HG03045 (cell line): ENCODE data around the gene UHMK1.
A peak's percentile ranks its signal among the peaks of the same experiment; 100 is the strongest.

Experiments used
- ATAC-seq: cut with Tn5 transposase; IDR thresholded peaks from one replicate; pipeline ENCODE4 v1.9.1; 2021; ENCODE audit warnings: mild to moderate bottlenecking, moderate library complexity; ENCODE audit not compliant: unreplicated experiment

The UHMK1 gene

DNA sequence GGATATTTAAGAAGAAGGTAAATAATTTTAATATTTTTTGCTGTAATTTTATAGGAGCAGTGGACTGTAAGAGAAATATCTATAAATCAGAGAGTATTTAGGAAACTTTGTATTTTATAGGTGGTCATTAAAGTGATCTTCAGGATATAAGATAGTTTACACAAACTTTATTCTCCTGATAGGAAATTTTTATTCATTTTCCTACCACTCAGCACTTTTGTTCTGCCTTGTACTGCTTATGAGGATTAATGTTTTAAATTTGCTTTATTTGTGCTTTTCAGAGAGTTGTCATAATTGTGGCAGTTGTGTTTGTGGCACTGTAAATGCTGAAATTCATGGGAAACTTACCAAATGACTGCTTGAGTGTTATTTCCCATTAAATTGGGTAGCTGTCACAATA lies 29.7 kb downstream of the UHMK1 start:
- no peak for ATAC-seq

DNA sequence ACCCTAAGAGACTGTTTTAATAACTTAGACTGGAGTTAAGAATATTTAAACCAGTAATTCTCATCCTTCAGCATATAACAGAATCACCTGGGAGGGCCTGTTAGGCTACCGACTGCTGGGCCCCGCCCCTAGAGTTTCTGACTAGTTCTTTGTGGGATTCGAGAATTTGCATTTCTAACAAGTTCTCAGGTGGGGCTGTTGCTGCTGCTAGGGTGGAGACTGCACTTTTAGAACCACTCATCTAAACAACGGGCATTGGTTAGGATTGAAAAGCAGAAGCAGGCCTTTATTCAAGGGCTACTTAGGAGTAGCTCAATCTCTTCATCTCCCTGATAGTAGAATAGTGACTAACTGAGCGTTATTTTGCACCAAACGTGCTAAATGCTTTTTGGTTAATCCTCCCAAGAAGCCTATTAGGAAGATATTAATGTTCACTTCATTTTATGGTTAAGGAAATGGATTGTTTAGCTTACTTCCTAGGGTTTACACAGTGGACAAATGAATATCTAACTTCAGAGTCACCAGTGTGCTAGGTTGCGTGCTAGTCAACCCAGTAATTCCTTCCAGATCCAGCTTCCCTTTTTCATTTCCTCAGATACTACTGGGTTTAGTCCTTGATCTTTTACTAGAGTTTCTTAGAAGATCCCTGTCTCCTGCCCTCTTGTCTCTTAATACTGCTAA lies 32.8 kb downstream of the UHMK1 start:
- ATAC-seq, result peak; percentile 94

DNA sequence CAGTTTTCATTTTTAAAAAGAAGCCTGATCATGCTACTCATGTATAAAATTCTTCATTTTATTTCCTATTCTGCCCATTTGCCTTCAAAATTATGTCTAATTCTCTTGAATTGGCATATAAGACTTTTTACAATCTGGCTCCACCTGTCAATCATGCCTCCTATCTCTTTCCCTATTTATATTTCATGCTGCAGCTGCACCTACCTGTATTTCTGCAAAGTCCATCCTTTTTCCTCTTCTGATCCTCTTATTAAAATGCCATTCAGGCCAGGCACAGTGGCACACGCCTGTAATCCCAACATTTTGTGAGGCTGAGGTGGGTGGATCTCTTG lies 33.3 kb downstream of the UHMK1 start:
- no peak for ATAC-seq

DNA sequence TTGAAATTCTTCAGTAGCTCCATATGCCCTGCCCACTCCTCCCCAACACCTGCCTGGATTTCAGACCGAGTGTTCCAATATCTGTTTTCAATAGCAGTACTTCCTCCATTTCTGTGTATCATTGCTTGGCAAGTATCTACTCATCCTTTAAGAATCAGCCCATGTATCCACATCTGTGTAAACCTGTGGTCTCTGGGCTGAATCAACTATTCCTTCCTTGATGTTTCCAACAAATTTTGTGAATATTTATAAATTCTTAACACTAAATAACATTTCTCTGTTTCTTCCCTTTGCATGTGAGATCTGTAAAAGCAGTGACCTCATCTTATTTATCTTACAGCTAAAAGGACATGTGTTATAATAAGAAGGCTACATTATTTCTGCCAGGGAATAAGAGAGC lies 37.9 kb downstream of the UHMK1 start:
- ATAC-seq, result no peak

DNA sequence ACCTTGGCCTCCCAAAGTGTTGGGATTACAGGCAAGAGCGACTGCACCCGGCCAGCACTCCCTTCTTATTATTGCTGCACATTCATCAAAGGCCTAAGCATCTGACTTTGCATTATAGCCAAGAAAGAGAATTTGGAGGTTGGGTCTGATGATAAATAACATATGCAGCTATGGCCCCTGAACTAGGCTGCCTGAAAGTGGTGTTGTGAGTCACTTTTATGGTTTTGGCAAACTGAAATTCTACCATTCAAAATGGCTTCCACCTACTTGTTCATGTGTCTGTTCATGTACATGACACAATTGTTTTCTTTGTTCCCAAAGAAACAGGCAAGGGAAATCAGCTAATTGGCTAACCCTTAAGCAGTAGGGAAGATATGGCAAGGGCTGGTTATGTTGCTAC lies 38.9 kb downstream of the UHMK1 start:
- ATAC-seq, result no peak

DNA sequence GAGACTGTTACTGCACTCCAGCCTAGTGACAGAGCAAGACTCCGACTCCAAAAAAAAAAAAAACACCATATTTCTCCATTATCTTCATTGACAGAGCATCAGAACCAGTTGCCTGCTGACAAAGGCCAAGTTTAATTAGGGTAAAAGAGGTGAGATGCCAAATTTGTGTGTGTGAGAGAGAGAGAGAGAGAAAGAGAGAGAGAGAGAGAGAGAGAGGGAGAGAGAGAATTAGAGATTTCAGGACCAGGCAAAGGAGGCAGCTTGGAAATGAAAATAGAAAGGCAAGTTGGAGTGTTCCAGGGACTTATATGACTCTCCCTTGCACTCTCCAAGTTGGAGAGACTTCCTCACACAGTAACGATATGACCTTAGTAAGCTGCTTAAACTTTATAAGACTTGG lies 39.6 kb downstream of the UHMK1 start:
- ATAC-seq, result no peak

DNA sequence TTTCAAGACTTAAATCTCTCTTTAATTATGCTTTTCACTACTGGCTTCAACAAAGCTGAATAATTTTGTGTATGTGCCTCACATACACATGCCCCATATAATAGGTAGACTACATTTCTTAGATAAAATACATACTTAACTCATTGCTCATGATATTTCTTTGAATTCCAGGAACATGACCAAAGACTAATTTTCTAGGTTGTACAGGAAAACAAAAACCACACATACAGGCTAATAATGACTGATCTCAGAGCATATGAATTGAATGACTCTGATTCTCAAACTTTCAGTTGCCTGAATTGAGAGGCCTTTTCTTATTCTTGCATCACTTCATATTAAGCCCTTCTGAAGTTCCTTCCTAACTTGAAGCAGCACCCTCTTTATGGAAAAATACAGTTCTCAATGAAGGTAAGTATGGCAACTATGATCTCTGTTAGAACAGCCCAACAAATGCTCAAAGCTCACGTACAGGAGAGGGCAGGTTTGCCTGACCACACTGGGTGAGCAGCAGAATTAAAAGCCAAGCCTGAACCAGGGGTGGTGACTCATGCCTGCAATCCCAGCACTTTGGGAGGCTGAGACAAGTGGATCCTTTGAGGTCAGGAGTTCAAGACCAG lies 41.3 kb downstream of the UHMK1 start:
- no peak for ATAC-seq

DNA sequence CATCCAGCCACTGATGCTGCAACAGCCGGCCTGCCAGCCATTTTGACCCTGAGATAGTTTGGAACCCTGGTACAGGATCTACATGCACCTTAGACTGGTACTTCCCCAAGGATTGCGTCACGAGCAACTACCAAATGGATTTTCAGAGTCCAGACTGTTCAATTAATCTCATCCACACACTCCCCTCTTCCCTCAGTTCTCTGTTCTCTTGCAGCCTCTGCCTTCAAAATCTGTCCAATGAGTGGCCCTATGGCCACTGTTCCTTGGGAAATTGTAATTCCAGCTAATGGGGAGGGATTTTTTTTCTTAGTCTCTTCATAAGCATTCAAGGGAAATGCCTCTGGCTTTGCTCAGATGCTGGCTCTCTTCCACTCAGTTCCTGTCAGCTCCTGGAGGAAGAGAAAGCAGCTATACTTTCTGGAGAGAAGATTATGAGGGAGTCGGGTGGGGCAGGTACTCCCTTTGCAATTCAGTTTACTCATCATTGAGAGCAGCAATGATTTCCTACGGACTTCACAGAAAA lies 44.1 kb downstream of the UHMK1 start:
- ATAC-seq, result no peak

DNA sequence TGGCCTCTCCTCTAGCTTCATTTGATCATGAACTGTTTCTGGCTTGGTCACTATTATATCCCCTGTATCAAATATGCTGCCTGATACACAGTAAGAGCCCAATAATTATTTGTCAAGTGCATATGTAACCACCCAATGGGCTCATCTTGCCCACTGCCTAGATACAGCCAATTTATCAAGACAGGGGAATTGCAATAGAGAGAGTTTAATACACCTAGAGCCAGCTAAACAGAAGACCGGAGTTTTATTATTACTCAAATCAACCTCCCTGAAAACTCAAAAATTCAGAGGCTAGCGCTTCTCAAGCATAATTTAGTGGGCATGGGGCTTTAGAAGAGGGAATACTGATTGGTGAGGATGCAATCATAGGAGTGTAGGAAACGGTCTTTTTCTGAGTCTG lies 45.6 kb downstream of the UHMK1 start:
- no peak for ATAC-seq

DNA sequence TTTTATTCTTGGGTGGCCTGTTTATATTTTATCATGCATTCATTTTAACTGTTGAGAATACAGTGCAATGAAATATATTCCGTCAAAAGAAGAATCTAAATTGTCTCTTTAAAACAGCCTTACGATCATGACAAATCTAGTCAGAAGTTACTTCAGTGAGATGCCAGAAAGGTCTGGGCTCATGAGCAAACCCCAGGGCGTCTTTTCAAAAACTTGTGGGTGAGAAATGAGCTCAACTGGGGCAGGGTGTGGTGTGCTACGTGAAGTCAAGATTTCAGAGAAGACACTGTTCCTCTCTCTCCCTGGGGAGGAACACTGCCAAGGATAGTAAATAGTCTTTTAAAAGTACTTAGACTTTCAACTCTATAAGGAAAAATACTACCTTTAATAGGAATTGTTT lies 50.6 kb downstream of the UHMK1 start:
- no peak for ATAC-seq

DNA sequence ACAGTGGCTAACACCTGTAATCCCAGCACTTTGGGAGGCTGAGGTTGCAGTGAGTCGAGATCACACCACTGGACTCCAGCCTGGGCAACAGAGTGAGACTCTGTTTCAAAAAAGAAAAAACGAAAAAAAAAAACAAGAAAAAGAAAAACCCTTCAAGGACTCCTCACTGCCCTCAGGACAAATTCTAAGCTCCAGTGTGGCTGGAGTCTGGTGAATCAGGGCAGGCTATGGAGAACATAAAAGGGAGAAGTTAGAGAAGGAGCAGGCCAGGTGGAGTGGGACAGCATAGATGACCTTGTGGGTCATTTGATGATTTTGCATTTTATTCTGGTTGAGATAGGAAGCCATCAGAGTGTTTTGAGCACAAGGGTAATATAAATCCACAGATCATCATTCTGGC lies 51.4 kb downstream of the UHMK1 start:
- ATAC-seq, result no peak

DNA sequence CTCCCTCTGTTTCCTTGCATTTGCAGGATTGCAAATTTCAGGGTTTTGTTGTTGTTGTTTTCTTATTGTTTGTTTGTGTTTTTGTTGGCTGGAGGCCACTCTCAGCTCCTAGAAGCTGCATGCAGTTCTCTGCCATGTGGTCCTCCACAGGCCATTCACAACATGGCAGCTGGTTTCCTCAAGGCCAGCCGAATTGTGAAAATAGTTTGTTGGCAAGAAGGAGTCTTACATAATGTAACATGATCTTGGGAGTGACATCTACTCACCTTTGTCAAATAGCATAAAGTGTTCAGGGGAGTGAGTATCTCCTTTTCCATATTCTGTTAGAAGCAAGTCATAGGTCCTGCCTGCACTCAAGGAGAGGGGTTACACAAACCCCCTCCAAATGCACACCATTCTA lies 53.3 kb downstream of the UHMK1 start:
- no peak for ATAC-seq

DNA sequence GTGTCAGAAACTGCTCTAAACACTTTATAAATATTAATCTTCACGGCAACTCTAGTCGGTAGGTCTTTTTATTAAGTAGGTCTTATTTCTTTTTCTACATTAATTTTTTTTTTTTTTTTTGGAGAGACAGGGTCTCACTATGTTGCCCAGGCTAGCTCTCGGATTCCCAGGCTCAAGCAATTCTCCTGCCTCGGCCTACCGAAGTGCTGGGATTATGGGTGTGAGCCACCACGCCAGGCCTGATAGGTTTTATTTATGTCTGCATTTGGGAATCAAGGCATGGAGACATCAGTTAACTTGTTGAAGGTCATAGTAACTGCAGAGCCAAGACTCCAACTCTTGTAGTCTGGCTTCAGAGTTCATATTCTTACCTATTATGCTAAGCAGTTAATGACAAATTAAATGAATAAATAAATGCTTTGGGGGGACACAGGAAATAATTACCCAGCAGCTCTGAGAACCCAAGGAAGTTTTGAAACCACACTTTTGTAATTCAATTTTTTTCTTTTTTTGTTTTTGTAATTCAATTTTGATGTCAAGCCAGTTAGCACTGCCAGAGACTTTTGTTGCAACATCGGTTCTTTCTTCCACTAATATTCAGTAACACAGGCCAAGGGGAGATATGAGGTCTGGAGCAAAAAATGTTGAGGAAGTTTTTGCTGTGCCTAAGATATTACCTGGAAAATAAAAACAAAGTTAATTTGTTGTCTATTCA lies 54.5 kb downstream of the UHMK1 start:
- ATAC-seq, result no peak

DNA sequence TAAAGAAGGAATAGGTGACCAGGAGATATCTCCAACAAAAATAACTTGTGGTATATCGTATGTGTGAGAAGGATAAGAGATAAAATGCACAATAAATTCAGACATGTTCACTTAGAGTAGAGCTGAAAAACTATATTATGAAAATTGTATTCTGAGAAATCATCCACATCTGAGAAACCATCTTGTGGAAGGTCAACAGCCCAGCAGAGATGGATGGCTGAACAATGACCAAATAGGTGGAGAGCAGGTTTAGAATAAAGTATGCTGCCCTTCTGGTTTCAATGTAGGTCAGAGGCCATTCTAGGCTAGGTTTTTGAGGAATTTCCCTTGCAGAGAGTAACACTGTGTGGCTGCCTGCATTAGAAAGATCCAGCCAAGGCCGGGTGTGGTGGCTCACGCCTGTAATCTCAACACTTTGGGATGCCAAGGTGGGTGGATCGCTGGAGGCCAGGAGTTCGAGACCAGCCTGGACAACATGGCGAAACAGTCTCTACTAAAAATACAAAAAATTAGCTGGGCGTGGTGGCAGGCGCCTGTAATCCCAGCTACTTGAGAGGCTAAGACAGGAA lies 55.1 kb downstream of the UHMK1 start:
- ATAC-seq, result no peak

DNA sequence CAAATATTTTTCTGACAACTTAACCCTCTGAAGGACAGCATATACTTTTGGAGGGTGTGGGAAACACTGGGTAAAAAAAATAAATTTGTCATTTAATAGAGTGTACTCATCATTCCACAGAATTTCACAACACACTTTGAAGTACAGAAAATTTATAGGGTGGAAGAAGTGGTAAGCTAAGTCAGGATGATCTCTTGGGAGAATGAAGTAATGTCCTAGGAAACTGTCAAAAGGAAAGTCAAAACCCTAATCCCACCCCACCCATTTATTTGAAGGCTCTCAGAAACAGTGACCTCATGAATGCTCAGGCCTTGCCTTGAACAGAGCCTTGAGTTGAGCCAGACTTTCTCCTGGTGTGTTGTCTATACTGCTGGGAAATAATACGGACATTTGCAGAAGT lies 56.6 kb downstream of the UHMK1 start:
- ATAC-seq, result no peak

DNA sequence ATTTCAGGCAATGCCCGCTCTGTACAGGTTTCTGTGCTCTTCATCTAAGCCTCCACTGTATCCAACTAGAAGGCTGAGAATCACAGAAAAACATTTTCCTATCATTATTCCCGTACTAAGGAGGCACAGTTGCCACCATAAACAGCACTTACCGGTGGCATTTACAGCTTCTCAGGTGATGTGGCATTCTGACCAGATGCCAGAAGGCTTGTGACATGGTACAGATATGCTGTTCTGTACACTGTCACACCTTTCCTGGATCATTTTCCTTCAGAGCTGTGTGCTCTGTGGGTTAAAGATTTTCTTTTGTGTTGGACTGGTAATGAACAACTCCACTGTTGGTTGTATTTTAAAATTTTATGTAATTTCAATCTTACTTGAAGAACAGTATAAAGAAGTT lies 59.9 kb downstream of the UHMK1 start:
- no peak for ATAC-seq

DNA sequence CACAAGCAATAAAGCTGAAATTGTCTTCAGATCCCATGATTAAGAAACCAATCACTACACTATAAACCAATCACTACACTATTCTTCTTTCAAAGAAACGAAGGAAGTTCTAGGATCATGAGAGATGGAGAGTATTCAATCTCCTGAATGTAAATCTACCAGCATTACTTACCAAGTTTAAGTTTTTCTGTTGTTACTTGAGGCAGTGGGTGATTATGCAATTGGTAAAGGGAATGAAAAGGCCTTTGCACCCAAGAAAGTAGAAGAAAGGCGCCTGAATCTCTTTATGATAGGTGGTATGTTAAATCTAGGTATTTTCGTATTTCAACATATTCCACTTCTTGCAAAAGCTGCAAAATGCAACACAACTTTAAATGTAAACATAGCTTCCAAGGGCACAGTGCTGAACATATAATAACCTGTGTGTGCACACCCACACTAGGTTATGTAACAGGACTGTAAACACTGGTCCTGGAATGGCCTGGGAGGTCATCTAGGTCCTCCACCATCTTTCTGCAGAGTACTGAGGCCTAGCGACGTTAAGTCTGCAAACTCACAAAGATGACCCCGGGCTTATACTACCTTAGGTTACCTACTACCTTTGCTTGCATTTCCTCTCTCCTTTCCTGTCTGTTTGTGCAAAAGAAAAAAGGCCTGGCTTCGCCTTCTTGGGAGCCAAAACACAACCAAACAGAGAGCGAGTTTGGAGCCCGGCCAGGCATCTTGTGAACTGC lies 62.9 kb downstream of the UHMK1 start:
- no peak for ATAC-seq

DNA sequence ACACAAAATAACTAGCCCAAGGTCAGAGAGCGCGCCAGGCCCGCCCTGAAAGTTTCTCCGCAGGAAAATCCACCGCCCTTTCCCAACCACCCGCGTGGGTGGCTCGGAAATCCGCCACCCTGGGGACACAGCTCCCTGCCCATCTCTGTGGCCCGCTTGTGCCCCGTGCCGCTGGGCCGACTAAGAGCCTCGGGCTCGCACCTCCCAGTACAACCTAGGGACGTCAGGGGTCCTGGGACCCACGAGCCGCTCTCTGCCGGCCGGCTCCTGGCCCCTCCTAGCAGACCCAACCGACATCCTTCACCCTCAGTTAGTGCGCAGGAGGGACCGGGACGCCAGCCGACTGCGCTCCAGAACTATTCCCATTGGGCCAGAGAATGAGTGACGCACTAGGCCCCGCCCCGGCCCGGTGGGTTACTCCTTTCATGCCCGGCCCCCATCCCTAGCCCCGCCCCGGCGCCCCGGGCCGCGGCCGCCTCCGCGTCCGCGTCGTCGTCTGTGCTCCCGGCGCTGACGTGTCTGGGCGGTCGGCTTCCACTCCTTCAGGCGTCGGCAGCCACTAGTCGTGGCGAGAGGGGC lies 63.5 kb downstream of the UHMK1 start:
- peak; percentile 94 for ATAC-seq

DNA sequence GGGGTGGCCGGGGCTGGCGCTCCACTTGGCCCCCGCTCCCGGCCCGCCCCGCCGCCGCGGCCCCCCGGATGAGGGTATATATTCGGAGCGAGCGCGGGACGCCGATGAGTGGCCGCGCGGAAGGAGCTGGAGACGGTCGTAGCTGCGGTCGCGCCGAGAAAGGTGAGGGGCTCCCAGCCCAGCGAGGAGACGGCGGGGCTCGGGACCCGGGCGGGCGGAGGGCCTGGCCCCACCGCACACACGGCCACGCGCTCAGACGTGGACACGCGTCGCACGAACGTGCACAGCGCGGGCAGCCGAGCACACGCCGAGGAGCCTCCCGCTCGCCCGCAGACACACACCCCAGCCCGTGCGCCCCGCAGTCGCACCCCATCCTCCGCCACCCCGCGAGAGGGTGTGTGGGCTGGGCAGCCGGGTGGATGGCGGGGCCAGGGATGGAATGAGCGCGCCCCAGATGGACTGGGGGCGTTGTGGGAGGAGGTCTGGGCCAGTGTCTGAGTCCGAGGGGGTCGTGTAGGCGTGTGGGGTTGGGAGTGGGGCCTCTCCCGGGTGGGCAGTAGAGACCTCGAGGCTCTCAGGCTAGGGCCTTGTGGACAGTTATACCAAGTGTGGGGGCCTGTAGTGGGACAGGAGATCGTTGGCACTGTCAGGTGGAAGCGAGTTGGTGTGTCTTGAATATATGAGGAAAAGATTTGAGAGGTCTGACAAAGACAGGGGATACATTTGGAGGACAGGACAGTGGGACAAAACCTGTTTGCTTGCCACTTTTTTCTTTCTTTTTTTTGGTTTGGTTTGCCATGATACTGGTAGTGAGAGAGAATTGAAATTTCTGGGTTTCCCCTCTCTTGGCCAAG lies 64.2 kb downstream of the UHMK1 start, which contains the start of gene UAP1:
Gene UAP1 (plus strand): TSS at position 107 of the 854 bp plus-strand sequence. CDS start 4,347 bp downstream, outside the sequence.
- ATAC-seq, result peak; percentile 43

DNA sequence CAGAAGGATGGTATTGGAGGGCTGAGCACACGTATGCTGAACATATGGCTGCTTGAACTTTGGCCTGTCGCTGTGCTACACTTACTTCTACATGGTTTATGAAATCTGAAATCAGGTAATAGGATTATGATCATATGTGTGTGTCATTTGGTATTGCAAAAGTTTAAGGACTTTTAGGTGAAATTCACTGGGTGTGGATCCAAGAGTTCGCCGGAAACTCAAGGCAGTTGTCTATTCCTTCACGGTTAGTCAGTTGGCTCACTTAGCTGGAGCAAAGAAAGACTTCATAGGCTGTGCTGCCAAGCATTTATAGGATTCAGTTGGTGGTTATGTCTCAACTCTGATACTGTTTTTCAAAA lies 64.8 kb downstream of the UHMK1 start:
- ATAC-seq, result no peak
